ENCODE results near the gene VAMP2.

DNA sequence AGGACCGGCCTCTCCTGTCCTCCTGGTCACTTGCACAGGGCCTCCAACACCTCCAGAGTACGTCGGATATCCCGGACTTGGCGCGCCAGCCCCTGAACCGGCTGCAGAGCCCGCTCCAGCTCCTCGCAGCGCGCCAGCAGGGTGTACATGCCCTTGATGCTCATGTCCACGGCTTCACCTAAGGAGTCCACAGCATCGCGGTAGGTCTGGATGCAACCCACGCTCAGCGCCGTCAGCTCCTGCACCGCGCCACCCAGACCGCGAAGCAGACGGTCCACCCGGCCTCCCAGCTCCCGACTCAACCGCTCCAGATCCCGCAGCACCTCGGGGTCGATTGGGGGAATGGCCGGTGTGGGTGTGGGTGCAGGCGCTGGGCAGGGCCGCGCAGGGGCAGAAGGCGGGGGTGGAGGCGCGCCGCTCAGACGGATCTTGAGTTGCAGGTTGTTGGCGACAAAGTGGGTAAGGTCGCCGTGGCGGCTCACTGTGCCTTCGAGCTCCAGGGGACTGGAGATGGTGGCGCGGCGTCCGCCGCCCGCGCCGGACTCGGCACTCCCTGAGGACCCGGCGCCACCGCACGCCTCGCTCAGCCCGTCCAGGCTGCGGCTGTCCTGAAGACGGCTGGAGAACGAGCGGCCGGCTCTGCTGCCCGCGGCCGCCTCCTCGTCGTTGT is 26.4 kb upstream of the VAMP2 start:
- TF ChIP-seq, protein P1, sequence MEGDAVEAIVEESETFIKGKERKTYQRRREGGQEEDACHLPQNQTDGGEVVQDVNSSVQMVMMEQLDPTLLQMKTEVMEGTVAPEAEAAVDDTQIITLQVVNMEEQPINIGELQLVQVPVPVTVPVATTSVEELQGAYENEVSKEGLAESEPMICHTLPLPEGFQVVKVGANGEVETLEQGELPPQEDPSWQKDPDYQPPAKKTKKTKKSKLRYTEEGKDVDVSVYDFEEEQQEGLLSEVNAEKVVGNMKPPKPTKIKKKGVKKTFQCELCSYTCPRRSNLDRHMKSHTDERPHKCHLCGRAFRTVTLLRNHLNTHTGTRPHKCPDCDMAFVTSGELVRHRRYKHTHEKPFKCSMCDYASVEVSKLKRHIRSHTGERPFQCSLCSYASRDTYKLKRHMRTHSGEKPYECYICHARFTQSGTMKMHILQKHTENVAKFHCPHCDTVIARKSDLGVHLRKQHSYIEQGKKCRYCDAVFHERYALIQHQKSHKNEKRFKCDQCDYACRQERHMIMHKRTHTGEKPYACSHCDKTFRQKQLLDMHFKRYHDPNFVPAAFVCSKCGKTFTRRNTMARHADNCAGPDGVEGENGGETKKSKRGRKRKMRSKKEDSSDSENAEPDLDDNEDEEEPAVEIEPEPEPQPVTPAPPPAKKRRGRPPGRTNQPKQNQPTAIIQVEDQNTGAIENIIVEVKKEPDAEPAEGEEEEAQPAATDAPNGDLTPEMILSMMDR (IDR thresholded peaks at IDR 0.05): no peak
- TF ChIP-seq POLR2A (IDR thresholded peaks at IDR 0.05): no peak
